ENCODE data around the gene TSPAN1. TPM values are rescaled to one million over a fixed set of nuclear protein-coding genes. Genes with fewer than 3 reads are reported as not detected.

TSPAN1 gene
- total RNA-seq, 1 experiment from 2014 or later: not detected

- Histone ChIP-seq H3K9me3 (replicated peaks) (no peaks in the 10 kb centered on the region), H3K27me3 (no peaks in the 10 kb centered on the region), H3K4me3 (no peak overlapping the region), H3K4me1 (peaks cover 7% of the 10 kb centered on the region), H3K36me3 (peaks cover 14% of the 10 kb centered on the region), H3K27ac (no peak overlapping the region)
- no peak for DNase-seq
These were observed 13.6 kb downstream of the TSPAN1 start for GRCh38 chr1:46188295-46189030.

DNA sequence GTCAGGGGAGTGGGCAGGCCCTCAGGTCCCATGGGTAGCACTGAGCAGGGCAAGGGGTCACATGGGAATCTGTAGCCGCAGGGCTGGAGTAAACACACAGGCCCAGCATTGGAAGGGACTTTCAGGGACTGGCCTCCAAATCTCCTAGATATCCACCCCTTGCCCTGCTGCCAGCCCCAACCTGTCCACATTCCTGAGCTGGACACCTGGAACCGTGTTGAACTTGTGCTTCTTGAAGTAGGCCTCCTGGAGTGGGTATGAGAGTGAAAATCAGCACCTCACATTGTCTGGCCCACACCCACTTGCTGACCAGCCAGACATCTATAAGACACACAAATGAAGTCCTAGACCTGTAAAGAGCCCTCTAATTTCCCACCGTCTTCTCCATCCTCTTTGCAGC is 15.7 kb downstream of the TSPAN1 start:
- no peaks in the 10 kb centered on the region for H3K4me1 ChIP-seq
- no peak overlapping the region for H3K27ac ChIP-seq
- no peaks in the 10 kb centered on the region for H3K9me3 ChIP-seq (replicated peaks)
- DNase-seq: no peak
- H3K4me3 ChIP-seq: no peak overlapping the region
- H3K27me3 ChIP-seq: no peaks in the 10 kb centered on the region
- peaks cover 14% of the 10 kb centered on the region for H3K36me3 ChIP-seq

GRCh38 chr1:46191033-46191701 is 16.3 kb downstream of the TSPAN1 start:
- Histone ChIP-seq H3K9me3 (replicated peaks) (no peaks in the 10 kb centered on the region), H3K27me3 (no peaks in the 10 kb centered on the region), H3K36me3 (peaks cover 14% of the 10 kb centered on the region), H3K4me1 (no peaks in the 10 kb centered on the region), H3K27ac (no peak overlapping the region), H3K4me3 (no peak overlapping the region)
- DNase-seq: no peak

DNA sequence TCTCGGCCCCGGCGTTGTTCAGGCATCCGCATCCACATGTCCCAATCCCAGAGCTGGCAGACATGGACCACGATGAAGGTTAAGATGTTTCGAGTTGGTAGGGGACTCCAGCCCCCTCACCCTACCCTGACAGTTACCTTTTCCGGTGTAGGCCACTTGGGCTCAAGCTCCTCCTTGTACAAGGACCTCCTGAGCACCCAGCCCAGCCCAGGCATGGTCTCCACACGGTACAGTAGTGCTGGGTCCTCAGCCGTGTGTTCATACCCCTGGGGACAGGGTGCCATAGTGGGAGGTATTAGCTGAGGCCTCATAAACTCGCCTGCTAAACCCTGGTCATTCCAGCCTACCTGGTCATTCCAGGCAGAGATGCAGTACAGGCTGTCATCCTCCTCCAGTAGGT is 17.3 kb downstream of the TSPAN1 start:
- peaks cover 12% of the 10 kb centered on the region for H3K36me3 ChIP-seq
- H3K27me3 ChIP-seq: no peaks in the 10 kb centered on the region
- no peak overlapping the region for H3K27ac ChIP-seq
- DNase-seq: no peak
- H3K4me1 ChIP-seq: no peaks in the 10 kb centered on the region
- H3K9me3 ChIP-seq (replicated peaks): no peaks in the 10 kb centered on the region
- no peak overlapping the region for H3K4me3 ChIP-seq

GRCh38 chr1:46193285-46193684 is 18.4 kb downstream of the TSPAN1 start:
- Histone ChIP-seq H3K9me3 (replicated peaks) (no peaks in the 10 kb centered on the region), H3K27ac (no peak overlapping the region), H3K27me3 (no peaks in the 10 kb centered on the region), H3K4me3 (no peak overlapping the region), H3K4me1 (no peaks in the 10 kb centered on the region), H3K36me3 (peaks cover 10% of the 10 kb centered on the region)
- DNase-seq: no peak

GRCh38 chr1:46193984-46194570 is 19.2 kb downstream of the TSPAN1 start:
- Histone ChIP-seq H3K4me3 (no peak overlapping the region), H3K27me3 (no peaks in the 10 kb centered on the region), H3K36me3 (peaks cover 8% of the 10 kb centered on the region; the same call in 1 of the 2 replicates), H3K9me3 (replicated peaks) (no peaks in the 10 kb centered on the region), H3K4me1 (no peaks in the 10 kb centered on the region), H3K27ac (no peak overlapping the region)
- no peak for DNase-seq

GRCh38 chr1:46194641-46195193 is 19.8 kb downstream of the TSPAN1 start:
- Histone ChIP-seq H3K36me3 (peaks cover 4% of the 10 kb centered on the region; the same call in 1 of the 2 replicates), H3K27ac (no peak overlapping the region), H3K9me3 (replicated peaks) (no peaks in the 10 kb centered on the region), H3K4me3 (no peak overlapping the region), H3K4me1 (no peaks in the 10 kb centered on the region), H3K27me3 (no peaks in the 10 kb centered on the region)
- DNase-seq: no peak

DNA sequence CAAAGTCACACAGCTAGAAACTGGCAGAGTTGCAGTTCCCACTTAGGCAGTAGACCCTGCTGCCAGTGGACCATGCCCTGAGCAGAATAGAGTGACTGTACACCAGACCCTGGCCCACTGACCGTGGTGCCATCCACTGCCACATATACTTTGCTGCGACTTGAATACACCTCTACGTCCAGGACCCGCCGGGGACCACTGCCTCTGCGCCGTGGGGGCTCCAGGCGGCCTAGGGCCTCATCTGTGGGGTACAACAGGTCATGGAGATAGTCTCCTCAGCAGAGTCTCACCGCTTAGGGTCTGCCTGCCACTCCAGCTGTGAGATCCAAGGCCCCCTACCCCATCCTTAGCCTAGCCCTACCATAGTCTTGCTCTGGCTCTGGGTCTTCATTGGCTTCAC is 21.7 kb downstream of the TSPAN1 start:
- Histone ChIP-seq H3K27ac (no peak overlapping the region), H3K9me3 (replicated peaks) (no peaks in the 10 kb centered on the region), H3K27me3 (no peaks in the 10 kb centered on the region), H3K36me3 (no peaks in the 10 kb centered on the region), H3K4me1 (no peaks in the 10 kb centered on the region), H3K4me3 (no peak overlapping the region)
- DNase-seq: no peak

- peak overlapping the region; percentile 35; the same call in 1 of the 2 replicates for H3K27ac ChIP-seq
- DNase-seq: no peak
- no peaks in the 10 kb centered on the region for H3K36me3 ChIP-seq
- peak overlapping the region; percentile 86 for H3K4me3 ChIP-seq
- no peaks in the 10 kb centered on the region for H3K4me1 ChIP-seq
- no peaks in the 10 kb centered on the region for H3K27me3 ChIP-seq
- no peaks in the 10 kb centered on the region for H3K9me3 ChIP-seq (replicated peaks)
These were observed 22.7 kb downstream of the TSPAN1 start for GRCh38 chr1:46197560-46197963.

DNA sequence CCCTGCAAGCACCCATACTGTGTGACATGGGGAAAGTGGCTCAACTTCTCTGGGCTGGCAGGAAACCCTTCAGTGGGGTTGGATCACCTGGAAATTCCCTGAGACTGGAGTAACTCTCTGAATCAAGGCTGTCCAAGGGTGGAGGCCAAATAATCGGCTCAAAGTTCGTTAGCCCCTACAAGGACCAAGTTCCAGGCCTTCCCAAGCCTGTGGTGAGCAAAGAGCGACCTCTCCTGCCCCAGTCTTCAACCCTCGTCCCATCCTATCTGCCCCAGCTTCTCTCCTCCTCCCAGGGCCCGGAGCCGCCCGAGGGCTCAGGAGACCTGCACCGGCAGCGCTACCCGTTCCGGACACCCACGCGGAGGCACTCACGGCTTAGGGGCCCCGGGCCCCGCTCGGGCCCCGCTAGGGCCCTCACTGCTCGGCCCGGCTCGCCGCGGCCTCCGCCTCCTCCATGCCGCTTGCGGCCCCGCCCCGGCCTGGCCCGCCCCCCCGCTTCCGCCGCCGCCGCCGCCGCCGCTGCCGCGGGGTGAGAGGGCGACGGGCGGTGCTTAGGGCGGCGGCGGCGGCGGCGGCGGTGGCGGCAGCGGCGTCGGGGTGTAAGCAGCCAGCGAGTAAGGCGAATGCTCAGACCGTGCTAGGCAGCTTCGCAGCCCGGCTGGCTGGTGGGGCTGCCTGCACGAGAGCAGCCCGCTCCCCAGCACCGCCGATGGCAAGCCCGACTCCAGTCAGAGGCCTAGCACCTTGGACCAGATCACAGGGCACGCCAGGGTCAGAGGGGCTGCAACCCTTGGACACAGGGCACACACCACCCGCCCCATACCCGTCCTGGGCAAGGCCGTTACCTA is 23.3 kb downstream of the TSPAN1 start, which contains the start of gene POMGNT1:
Gene POMGNT1, minus strand, starts transcription at position 471 of the 848 bp plus-strand sequence. CDS start 613 bp downstream, outside the sequence.
- no peaks in the 10 kb centered on the region for H3K27me3 ChIP-seq
- no peaks in the 10 kb centered on the region for H3K4me1 ChIP-seq
- DNase-seq: peak; percentile 63 to 82
- peak within 1 kb of the TSS; percentile 86 for H3K4me3 ChIP-seq
- H3K27ac ChIP-seq: peak within 1 kb of the TSS; percentile 35; the same call in 1 of the 2 replicates
- no peaks in the 10 kb centered on the region for H3K9me3 ChIP-seq (replicated peaks)
- no peaks in the 10 kb centered on the region for H3K36me3 ChIP-seq

DNA sequence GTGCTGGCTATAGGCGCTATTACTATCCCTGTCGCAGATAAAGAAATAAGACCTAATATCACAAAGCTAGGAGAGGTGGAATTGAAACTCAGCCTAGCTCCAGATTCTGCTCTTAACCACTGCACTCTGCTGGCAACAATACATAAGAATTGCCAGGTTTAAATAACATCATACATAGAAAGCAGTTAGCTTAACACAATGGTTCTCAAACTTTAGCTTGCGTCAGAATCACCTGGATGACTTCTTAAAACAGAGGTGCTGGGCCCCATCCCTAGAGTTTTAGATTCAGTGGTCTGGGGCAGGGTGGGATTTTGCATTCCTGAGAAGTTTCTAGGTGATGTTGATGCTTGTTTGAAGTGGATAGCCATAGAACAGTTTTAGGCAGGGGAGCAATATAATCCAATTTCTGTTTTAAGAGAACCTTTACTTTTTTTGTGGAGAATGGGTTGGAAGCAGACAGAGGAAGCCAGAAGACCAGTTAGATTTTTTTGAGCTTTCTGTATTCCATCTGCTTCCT is 24.4 kb downstream of the TSPAN1 start:
- no peak overlapping the region; the same call in 1 of the 2 replicates for H3K4me3 ChIP-seq
- no peaks in the 10 kb centered on the region for H3K4me1 ChIP-seq
- DNase-seq: no peak
- no peaks in the 10 kb centered on the region for H3K9me3 ChIP-seq (replicated peaks)
- no peaks in the 10 kb centered on the region for H3K36me3 ChIP-seq
- H3K27me3 ChIP-seq: no peaks in the 10 kb centered on the region
- no peak overlapping the region for H3K27ac ChIP-seq

DNA sequence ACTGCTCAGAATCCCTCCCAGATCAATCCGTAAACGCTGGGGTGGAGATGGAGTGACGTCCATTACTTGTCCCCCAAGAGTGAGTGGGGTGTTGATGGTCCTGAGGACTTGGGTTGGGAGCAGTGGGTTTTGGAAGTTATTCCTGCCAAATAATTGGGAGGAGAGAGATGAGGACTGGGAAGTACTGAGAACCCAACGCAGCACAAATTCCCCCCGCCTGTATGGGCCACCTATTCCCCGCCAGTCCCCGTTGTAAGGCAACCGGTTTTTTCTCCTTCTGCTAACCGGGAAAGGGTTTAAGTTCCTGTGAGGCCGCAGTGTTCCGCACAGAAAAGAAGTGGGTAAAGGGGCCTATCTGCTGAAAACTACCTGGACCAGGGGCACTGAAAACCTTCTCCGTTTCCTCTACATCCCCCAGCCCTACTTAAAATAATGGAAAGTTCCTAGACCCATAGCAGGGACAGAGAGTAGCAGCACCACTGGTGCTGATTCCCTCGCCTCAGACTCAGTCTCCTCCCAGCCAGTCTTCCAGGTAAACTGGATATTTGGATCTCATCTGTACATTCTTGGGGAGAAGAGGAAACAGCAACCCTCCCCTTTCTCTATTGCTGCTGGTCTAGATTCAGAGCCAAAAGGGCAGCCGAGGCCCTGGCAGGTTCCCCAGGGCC is 29.0 kb downstream of the TSPAN1 start:
- Histone ChIP-seq H3K4me1 (no peaks in the 10 kb centered on the region), H3K36me3 (no peaks in the 10 kb centered on the region), H3K27ac (no peak overlapping the region), H3K27me3 (no peaks in the 10 kb centered on the region), H3K4me3 (peak overlapping the region; percentile 73), H3K9me3 (replicated peaks) (no peaks in the 10 kb centered on the region)
- no peak for DNase-seq

- no peaks in the 10 kb centered on the region for H3K4me1 ChIP-seq
- no peak overlapping the region for H3K27ac ChIP-seq
- no peak for DNase-seq
- H3K9me3 ChIP-seq (replicated peaks): no peaks in the 10 kb centered on the region
- H3K36me3 ChIP-seq: no peaks in the 10 kb centered on the region
- H3K27me3 ChIP-seq: no peaks in the 10 kb centered on the region
- no peak overlapping the region; the same call in 1 of the 2 replicates for H3K4me3 ChIP-seq
These were observed 29.5 kb downstream of the TSPAN1 start for GRCh38 chr1:46204406-46204742.

- no peaks in the 10 kb centered on the region for H3K4me1 ChIP-seq
These were observed 30.3 kb downstream of the TSPAN1 start for GRCh38 chr1:46205141-46205540.

More at GRCh38 chr1:46205141-46205540, 30.3 kb downstream of the TSPAN1 start:
- no peak overlapping the region for H3K4me3 ChIP-seq
- H3K27me3 ChIP-seq: no peaks in the 10 kb centered on the region
- H3K27ac ChIP-seq: no peak overlapping the region
- no peak for DNase-seq
- H3K9me3 ChIP-seq (replicated peaks): no peaks in the 10 kb centered on the region
- H3K36me3 ChIP-seq: no peaks in the 10 kb centered on the region
